Liver (tissue), 3 donors: Measurements from ENCODE around the gene KDM2A.

Experiments
- EGR1 ChIP-seq, 2 donors: IDR thresholded peaks; 2 replicates each; pipeline ENCODE4 v1.6.1; 2016 to 2018; ENCODE audit warnings: antibody characterized with exemption in 2 of 2, low read depth in 2 of 2
- GABPA ChIP-seq, 2 donors: IDR thresholded peaks in 1 of 2; conservative IDR thresholded peaks in 1 of 2; 2 replicates each; pipeline ENCODE4 v1.6.1; 2016; ENCODE audit warnings: antibody characterized with exemption in 2 of 2, mild to moderate bottlenecking in 1 of 2, moderate library complexity in 1 of 2
- HNF4G ChIP-seq: IDR thresholded peaks from 2 replicates; pipeline ENCODE4 v1.6.1; 2016; ENCODE audit warnings: antibody characterized with exemption
- JUND ChIP-seq, 2 donors: IDR thresholded peaks; 2 replicates each; pipeline ENCODE4 v1.6.1; 2016; ENCODE audit warnings: antibody characterized with exemption in 2 of 2
- RAD21 ChIP-seq, 2 donors: IDR thresholded peaks; 2 replicates each; pipeline ENCODE4 v1.6.1; 2016; ENCODE audit warnings: antibody characterized with exemption in 2 of 2, mild to moderate bottlenecking in 2 of 2
- RXRA ChIP-seq, 2 donors: IDR thresholded peaks; 2 replicates each; pipeline ENCODE4 v1.6.1; 2017 to 2018; ENCODE audit warnings: antibody characterized with exemption in 2 of 2, mild to moderate bottlenecking in 1 of 2
- TAF1 ChIP-seq: conservative IDR thresholded peaks from 2 replicates; pipeline ENCODE4 v1.6.1; 2016; ENCODE audit warnings: antibody characterized with exemption, mild to moderate bottlenecking
- YY1 ChIP-seq: IDR thresholded peaks from 2 replicates; pipeline ENCODE4 v1.6.1; 2016; ENCODE audit warnings: antibody characterized with exemption, mild to moderate bottlenecking
- TF ChIP-seq, protein P1 (sequence below): fragments of 150-350 bp; IDR thresholded peaks from 2 replicates; pipeline ENCODE4 v1.5.1; 2017; ENCODE audit warnings: improper control_type of control experiment, low read depth, low read length; ENCODE audit not compliant: missing input control
- TF ChIP-seq, protein P2 (sequence below): IDR thresholded peaks from 2 replicates; pipeline ENCODE4 v1.6.1; 2016; ENCODE audit warnings: antibody characterized with exemption
- TF ChIP-seq, protein P3 (sequence below): IDR thresholded peaks from 2 replicates; pipeline ENCODE4 v1.6.1; 2016; ENCODE audit warnings: antibody characterized with exemption
- TF ChIP-seq, protein P4 (sequence below): IDR thresholded peaks from 2 replicates; pipeline ENCODE4 v1.6.1; 2016; ENCODE audit warnings: antibody characterized with exemption, mild to moderate bottlenecking
- TF ChIP-seq, protein P5 (sequence below): IDR thresholded peaks from 2 replicates; pipeline ENCODE4 v1.6.1; 2016; ENCODE audit warnings: antibody characterized with exemption
- donor health status: healthy.
- donor health status: healthy.

DNA sequence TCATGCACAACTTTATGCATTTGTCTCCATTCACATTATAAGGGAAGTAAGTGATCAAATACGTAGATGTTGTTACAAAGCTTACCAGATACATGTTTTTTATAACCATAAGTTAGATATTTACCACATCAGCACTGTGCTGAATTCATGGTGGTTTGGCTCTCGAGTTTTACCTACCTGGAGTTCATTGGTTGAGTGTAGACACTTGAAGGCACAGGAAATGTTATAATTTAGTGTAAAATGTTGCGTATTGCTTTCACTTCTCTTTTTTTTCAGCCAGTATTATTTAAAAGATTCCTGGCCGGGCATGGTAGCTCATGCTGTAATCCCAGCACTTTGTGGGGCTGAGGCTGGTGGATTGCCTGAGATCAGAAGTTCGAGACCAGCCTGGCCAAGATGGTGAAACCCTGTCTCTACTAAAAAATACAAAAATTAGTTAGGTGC, 94.1 kb downstream of the KDM2A start:
- TF ChIP-seq TAF1 (no peak), RAD21 (IDR thresholded peaks at IDR 0.05) (no peak), EGR1 (IDR thresholded peaks at IDR 0.05; ENCODE audit: low read depth in 2 of 2) (no peak), GABPA (IDR thresholded peaks at IDR 0.05 in 1 of 2, conservative IDR thresholded peaks at IDR 0.05 in 1 of 2) (no peak), YY1 (no peak), HNF4G (no peak), JUND (IDR thresholded peaks at IDR 0.05) (no peak), RXRA (IDR thresholded peaks at IDR 0.05) (no peak)
- TF ChIP-seq, protein P1, sequence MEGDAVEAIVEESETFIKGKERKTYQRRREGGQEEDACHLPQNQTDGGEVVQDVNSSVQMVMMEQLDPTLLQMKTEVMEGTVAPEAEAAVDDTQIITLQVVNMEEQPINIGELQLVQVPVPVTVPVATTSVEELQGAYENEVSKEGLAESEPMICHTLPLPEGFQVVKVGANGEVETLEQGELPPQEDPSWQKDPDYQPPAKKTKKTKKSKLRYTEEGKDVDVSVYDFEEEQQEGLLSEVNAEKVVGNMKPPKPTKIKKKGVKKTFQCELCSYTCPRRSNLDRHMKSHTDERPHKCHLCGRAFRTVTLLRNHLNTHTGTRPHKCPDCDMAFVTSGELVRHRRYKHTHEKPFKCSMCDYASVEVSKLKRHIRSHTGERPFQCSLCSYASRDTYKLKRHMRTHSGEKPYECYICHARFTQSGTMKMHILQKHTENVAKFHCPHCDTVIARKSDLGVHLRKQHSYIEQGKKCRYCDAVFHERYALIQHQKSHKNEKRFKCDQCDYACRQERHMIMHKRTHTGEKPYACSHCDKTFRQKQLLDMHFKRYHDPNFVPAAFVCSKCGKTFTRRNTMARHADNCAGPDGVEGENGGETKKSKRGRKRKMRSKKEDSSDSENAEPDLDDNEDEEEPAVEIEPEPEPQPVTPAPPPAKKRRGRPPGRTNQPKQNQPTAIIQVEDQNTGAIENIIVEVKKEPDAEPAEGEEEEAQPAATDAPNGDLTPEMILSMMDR, result no peak
- TF ChIP-seq, protein P2, sequence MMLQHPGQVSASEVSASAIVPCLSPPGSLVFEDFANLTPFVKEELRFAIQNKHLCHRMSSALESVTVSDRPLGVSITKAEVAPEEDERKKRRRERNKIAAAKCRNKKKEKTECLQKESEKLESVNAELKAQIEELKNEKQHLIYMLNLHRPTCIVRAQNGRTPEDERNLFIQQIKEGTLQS, result no peak
- TF ChIP-seq, protein P3, sequence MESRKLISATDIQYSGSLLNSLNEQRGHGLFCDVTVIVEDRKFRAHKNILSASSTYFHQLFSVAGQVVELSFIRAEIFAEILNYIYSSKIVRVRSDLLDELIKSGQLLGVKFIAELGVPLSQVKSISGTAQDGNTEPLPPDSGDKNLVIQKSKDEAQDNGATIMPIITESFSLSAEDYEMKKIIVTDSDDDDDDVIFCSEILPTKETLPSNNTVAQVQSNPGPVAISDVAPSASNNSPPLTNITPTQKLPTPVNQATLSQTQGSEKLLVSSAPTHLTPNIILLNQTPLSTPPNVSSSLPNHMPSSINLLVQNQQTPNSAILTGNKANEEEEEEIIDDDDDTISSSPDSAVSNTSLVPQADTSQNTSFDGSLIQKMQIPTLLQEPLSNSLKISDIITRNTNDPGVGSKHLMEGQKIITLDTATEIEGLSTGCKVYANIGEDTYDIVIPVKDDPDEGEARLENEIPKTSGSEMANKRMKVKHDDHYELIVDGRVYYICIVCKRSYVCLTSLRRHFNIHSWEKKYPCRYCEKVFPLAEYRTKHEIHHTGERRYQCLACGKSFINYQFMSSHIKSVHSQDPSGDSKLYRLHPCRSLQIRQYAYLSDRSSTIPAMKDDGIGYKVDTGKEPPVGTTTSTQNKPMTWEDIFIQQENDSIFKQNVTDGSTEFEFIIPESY, result no peak
- TF ChIP-seq, protein P4, sequence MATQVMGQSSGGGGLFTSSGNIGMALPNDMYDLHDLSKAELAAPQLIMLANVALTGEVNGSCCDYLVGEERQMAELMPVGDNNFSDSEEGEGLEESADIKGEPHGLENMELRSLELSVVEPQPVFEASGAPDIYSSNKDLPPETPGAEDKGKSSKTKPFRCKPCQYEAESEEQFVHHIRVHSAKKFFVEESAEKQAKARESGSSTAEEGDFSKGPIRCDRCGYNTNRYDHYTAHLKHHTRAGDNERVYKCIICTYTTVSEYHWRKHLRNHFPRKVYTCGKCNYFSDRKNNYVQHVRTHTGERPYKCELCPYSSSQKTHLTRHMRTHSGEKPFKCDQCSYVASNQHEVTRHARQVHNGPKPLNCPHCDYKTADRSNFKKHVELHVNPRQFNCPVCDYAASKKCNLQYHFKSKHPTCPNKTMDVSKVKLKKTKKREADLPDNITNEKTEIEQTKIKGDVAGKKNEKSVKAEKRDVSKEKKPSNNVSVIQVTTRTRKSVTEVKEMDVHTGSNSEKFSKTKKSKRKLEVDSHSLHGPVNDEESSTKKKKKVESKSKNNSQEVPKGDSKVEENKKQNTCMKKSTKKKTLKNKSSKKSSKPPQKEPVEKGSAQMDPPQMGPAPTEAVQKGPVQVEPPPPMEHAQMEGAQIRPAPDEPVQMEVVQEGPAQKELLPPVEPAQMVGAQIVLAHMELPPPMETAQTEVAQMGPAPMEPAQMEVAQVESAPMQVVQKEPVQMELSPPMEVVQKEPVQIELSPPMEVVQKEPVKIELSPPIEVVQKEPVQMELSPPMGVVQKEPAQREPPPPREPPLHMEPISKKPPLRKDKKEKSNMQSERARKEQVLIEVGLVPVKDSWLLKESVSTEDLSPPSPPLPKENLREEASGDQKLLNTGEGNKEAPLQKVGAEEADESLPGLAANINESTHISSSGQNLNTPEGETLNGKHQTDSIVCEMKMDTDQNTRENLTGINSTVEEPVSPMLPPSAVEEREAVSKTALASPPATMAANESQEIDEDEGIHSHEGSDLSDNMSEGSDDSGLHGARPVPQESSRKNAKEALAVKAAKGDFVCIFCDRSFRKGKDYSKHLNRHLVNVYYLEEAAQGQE, result no peak
- TF ChIP-seq, protein P5, sequence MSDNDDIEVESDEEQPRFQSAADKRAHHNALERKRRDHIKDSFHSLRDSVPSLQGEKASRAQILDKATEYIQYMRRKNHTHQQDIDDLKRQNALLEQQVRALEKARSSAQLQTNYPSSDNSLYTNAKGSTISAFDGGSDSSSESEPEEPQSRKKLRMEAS, result no peak
